Osteoblast (primary cell): ENCODE measurements around the gene TMC8. TPM values are rescaled to one million over a fixed set of nuclear protein-coding genes. Genes with fewer than 3 reads are reported as not detected.

ENCODE experiments used
- DNase-seq: peaks from one replicate; pipeline ENCODE4 v3.0.0; 2011; ENCODE audit warnings: low spot score, mixed read lengths; ENCODE audit not compliant: insufficient read length; ENCODE audit errors: missing footprints
- H2AFZ ChIP-seq: 2 replicates; pipeline ENCODE4 v1.6.0; 2011; ENCODE audit warnings: mild to moderate bottlenecking, low read length
- H3K27ac ChIP-seq: 2 replicates; pipeline ENCODE4 v1.5.1; 2011; ENCODE audit warnings: mild to moderate bottlenecking, low read depth, low read length, moderate library complexity
- H3K27me3 ChIP-seq: 2 replicates; pipeline ENCODE4 v1.6.0; 2012; ENCODE audit warnings: mild to moderate bottlenecking, control low read depth, inconsistent platforms, low read length, moderate library complexity; ENCODE audit not compliant: insufficient read depth
- H3K36me3 ChIP-seq: 2 replicates; pipeline ENCODE4 v1.5.1; 2011; ENCODE audit warnings: mild to moderate bottlenecking, low read length, control low read depth, moderate library complexity; ENCODE audit not compliant: insufficient read depth
- H3K4me1 ChIP-seq: 2 replicates; pipeline ENCODE4 v1.5.1; 2011; ENCODE audit warnings: mild to moderate bottlenecking, low read length, control low read depth, moderate library complexity; ENCODE audit not compliant: insufficient read depth
- H3K4me2 ChIP-seq: 2 replicates; pipeline ENCODE4 v1.6.0; 2011; ENCODE audit warnings: mild to moderate bottlenecking, low read length; ENCODE audit not compliant: insufficient read depth
- H3K4me3 ChIP-seq: fragments of 200-600 bp; sonication (generic); 3 replicates; pipeline ENCODE4 v1.5.1; 2012; ENCODE audit warnings: mild to moderate bottlenecking, low read length, inconsistent platforms; ENCODE audit not compliant: insufficient read depth
- H3K79me2 ChIP-seq: 2 replicates; pipeline ENCODE4 v1.6.0; 2012; ENCODE audit warnings: mild to moderate bottlenecking, low read length, control low read depth, inconsistent platforms; ENCODE audit not compliant: insufficient read depth
- H3K9me3 ChIP-seq: 2 replicates; pipeline ENCODE4 v1.5.1; 2011; ENCODE audit warnings: low read depth, low read length, control low read depth
- H4K20me1 ChIP-seq: 2 replicates; pipeline ENCODE4 v1.6.0; 2012; ENCODE audit warnings: mild to moderate bottlenecking, low read length, control low read depth; ENCODE audit not compliant: insufficient read depth
- CTCF ChIP-seq: IDR thresholded peaks from 2 replicates; pipeline ENCODE4 v1.5.1; 2011; ENCODE audit warnings: mild to moderate bottlenecking, low read depth, low read length, moderate library complexity; ENCODE audit errors: extremely low read depth
- total RNA-seq: library from RNA; depleted of rRNA; stranded (reverse); fragments of >200 nt; gene quantifications from 2 replicates; pipeline ENCODE4 v1.2.3, GENCODE V29; 2012

The TMC8 gene
- total RNA-seq, 1 donor = not detected

GRCh38 chr17:78122216-78122930 is 8.2 kb upstream of the TMC8 start:
- Histone ChIP-seq H3K4me2 (no peak overlapping the region), H3K79me2 (no peaks in the 10 kb centered on the region)

GRCh38 chr17:78122931-78123249 is 7.7 kb upstream of the TMC8 start:
- Histone ChIP-seq H3K36me3 (no peaks in the 10 kb centered on the region), H2AFZ (no peak overlapping the region), H3K4me2 (no peak overlapping the region), H3K4me3 (no peak overlapping the region), H3K79me2 (no peaks in the 10 kb centered on the region), H3K27me3 (peaks cover 5% of the 10 kb centered on the region), H3K27ac (no peak overlapping the region), H3K4me1 (no peaks in the 10 kb centered on the region), H4K20me1 (no peaks in the 10 kb centered on the region), H3K9me3 (no peaks in the 10 kb centered on the region)
- no peak for DNase-seq
- TF ChIP-seq CTCF = no peak

More at GRCh38 chr17:78122216-78122930, 8.2 kb upstream of the TMC8 start:
- Histone ChIP-seq H3K4me1 (no peaks in the 10 kb centered on the region), H3K27me3 (peaks cover under 1% of the 10 kb centered on the region), H3K4me3 (no peak overlapping the region), H3K9me3 (no peaks in the 10 kb centered on the region), H2AFZ (no peak overlapping the region), H3K36me3 (no peaks in the 10 kb centered on the region), H4K20me1 (no peaks in the 10 kb centered on the region), H3K27ac (no peak overlapping the region)
- no peak for TF ChIP-seq CTCF
- DNase-seq = peak; percentile 63

GRCh38 chr17:78123258-78123929 is 7.2 kb upstream of the TMC8 start:
- H3K4me1 ChIP-seq = no peaks in the 10 kb centered on the region
- no peak overlapping the region for H2AFZ ChIP-seq
- H3K79me2 ChIP-seq = no peaks in the 10 kb centered on the region
- H3K27ac ChIP-seq = no peak overlapping the region
- no peaks in the 10 kb centered on the region for H4K20me1 ChIP-seq
- no peak overlapping the region for H3K4me3 ChIP-seq
- no peaks in the 10 kb centered on the region for H3K9me3 ChIP-seq
- no peaks in the 10 kb centered on the region for H3K36me3 ChIP-seq
- no peak for DNase-seq
- peaks cover 9% of the 10 kb centered on the region for H3K27me3 ChIP-seq
- no peak for TF ChIP-seq CTCF
- no peak overlapping the region for H3K4me2 ChIP-seq

GRCh38 chr17:78124081-78124835 is 6.3 kb upstream of the TMC8 start:
- no peaks in the 10 kb centered on the region for H3K79me2 ChIP-seq
- no peak overlapping the region for H3K4me3 ChIP-seq
- H4K20me1 ChIP-seq = no peaks in the 10 kb centered on the region
- peak; percentile 69 for DNase-seq
- no peaks in the 10 kb centered on the region for H3K36me3 ChIP-seq
- H3K4me2 ChIP-seq = no peak overlapping the region
- H3K4me1 ChIP-seq = no peaks in the 10 kb centered on the region
- H2AFZ ChIP-seq = no peak overlapping the region
- H3K27ac ChIP-seq = no peak overlapping the region
- peaks cover 16% of the 10 kb centered on the region for H3K27me3 ChIP-seq
- no peaks in the 10 kb centered on the region for H3K9me3 ChIP-seq
- TF ChIP-seq CTCF = no peak
